Measurements from ENCODE around the gene MORN1.

Gene MORN1

DNA sequence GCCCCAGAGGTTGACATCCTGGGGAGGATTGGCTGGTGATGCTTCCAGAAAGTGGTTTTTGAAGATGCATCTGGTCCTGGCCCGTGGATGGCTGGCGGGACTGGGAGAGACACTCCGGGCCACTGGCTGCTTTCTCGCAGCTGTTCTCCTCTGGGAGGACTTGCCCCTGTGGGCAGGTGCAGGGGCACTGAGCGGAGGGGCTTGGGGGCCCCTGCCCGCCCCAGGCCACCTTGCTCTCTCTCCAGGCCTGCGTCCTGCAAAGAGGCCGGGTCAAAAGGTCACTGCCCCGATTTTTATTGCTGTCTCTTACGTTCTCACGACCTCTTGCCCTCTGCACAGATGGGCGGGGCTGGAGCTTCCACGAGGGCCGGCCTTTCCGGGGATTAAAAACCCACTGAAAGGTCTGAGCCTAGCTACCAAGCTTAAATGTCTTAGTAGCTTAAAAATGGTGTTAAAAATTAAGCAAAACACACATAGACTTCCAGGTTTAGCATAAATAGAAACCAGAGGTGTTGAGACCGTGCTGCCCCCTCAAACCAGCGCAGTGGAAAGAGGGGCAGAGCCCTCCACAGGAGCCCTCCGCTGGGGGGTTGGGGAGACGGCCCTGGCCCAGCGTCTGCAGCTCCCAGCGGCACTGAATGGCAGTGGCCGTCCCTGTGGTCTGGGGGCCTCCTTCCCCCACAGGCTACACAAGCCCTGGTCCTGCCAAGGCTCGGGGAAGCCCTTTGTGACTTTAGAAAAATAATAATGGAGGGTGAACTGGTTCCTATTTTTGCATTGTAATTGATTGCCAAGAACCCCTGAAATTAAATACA lies 119.3 kb downstream of the MORN1 start:
- H3K36me3 ChIP-seq (replicated peaks; ENCODE audit: insufficient read depth, low read length), result no peaks in the 10 kb centered on the region
- no peak overlapping the region for H3K4me3 ChIP-seq (ENCODE audit: low read length)
- H3K79me2 ChIP-seq (ENCODE audit: low read length), result peaks cover 27% of the 10 kb centered on the region
- no peaks in the 10 kb centered on the region for H3K9me3 ChIP-seq (replicated peaks; ENCODE audit: insufficient read depth, low read length)
- no peaks in the 10 kb centered on the region for H3F3A ChIP-seq (ENCODE audit: insufficient read depth, low read length)
- H3K4me1 ChIP-seq (ENCODE audit: low read length), result no peaks in the 10 kb centered on the region
- TF ChIP-seq, protein P1, sequence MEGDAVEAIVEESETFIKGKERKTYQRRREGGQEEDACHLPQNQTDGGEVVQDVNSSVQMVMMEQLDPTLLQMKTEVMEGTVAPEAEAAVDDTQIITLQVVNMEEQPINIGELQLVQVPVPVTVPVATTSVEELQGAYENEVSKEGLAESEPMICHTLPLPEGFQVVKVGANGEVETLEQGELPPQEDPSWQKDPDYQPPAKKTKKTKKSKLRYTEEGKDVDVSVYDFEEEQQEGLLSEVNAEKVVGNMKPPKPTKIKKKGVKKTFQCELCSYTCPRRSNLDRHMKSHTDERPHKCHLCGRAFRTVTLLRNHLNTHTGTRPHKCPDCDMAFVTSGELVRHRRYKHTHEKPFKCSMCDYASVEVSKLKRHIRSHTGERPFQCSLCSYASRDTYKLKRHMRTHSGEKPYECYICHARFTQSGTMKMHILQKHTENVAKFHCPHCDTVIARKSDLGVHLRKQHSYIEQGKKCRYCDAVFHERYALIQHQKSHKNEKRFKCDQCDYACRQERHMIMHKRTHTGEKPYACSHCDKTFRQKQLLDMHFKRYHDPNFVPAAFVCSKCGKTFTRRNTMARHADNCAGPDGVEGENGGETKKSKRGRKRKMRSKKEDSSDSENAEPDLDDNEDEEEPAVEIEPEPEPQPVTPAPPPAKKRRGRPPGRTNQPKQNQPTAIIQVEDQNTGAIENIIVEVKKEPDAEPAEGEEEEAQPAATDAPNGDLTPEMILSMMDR (IDR thresholded peaks at IDR 0.05; ENCODE audit: low read length), result no peak
- TF ChIP-seq EZH2 (optimal IDR thresholded peaks at IDR 0.05; ENCODE audit: low read depth, low read length) (no peak), EZH2phosphoT487 (IDR thresholded peaks at IDR 0.05; ENCODE audit: low read length) (no peak)
- no peak overlapping the region for H3K27ac ChIP-seq (ENCODE audit: low read length)
- H3K9me2 ChIP-seq (replicated peaks; ENCODE audit: insufficient read depth, low read length), result no peaks in the 10 kb centered on the region
- DNase-seq, result no peak
- no peaks in the 10 kb centered on the region for H3K27me3 ChIP-seq (replicated peaks; ENCODE audit: insufficient read depth, low read length)
- H3K9ac ChIP-seq (ENCODE audit: low read length), result no peak overlapping the region
- no peaks in the 10 kb centered on the region for H4K20me1 ChIP-seq (ENCODE audit: insufficient read depth, low read length)
- no peak overlapping the region for H3K4me2 ChIP-seq (ENCODE audit: low read depth, low read length)
- H2AFZ ChIP-seq (ENCODE audit: low read length), result no peak overlapping the region

All from MM.1S (cell line).